NOMO-1 treated with DMSO at 0.1 percent for 48 hours (cell line): ENCODE data around the gene RNF181.
A peak's percentile ranks its signal among the peaks of the same experiment; 100 is the strongest.

Experiments
- DNase-seq: peaks from one replicate; lab custom pipeline; 2025; ENCODE audit not compliant: unreplicated experiment; lab: John Stamatoyannopoulos, UW

The RNF181 gene

DNA sequence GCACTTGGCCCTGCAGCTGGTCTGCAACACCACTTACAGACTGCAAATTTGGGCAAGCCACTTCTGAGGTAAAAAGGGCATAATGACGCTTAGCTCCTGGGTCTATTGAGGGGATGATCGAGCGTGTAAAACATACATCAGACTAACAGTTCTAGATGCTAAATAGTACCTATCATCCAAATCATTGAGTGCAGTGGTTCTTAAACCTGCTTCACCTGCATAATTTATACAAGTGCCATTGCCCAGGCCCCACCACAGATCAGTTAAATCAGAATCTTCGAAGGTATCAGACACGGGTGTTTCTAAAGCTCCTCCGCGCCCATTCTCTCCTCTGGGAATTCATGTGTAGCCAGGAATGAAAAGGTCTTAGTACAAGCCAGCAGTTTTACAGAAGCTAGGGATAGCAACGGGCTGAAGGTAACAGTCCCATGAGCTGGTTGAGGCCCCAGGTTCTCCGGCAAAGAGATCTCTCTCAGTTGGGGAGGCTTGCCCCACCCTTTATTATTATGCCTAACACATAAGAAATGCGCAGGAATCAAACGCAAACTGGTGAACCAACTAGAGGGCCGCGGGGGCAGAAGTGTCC, 737 bp upstream of the RNF181 start:
- DNase-seq: no peak

DNA sequence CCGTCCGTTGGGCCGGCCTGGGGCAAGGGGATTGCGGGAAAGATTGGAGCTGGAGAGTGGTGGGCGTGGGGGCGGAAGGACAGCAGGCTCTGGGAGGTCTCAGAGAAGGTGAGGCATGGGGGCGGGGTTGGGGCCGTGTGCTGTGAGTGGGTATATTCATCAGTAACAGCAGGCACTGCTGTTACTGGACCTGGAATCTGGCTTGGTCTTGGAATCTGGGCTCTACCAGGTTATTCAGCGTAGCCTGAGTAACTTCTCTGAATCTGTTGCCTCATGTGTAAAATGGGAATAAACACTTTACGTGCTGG, 435 bp downstream of the RNF181 start:
- no peak for DNase-seq

DNA sequence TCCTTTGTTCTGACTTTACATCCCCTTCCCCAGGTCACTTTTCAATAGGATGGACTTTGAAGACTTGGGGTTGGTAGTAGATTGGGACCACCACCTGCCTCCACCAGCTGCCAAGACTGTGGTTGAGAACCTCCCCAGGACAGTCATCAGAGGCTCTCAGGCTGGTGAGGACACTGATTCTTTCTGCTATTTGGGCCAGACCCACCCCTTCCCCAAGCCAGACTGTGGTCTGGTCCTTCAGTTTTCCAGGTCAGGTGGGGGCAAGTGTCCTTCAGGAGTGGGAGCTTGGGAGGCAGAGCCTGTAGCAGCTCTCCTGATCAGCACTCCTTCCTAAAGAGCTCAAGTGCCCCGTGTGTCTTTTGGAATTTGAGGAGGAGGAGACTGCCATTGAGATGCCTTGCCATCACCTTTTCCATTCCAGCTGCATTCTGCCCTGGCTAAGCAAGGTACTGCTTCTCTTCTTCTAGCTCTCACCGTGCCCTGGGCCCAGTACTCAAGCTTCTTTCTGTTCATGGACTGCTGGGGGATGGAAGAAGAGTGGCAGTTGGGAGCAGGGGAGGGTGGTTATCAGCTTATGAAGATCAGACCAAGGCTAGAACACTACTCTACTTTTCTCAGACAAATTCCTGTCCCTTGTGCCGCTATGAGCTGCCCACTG, 1.1 kb downstream of the RNF181 start:
- no peak for DNase-seq

DNA sequence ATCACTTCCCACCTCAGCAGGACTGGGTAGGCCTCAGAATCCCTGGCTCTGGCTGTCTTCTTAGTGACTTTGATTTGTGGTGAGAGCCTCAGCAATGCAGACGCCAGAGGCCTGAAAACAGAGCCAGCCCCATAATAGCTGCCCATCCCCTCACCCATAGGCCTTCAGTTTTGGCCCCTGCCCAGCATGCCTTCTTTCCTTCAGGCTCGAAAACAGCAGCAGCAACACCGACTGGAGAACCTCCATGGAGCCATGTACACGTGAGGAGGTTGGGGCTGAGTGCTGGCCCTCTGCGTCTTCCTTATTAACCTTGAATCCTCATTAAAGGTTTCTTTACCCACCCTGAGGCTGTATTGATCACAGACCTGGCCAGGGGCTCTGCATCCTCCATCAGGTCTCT, 1.7 kb downstream of the RNF181 start:
- no peak for DNase-seq

DNA sequence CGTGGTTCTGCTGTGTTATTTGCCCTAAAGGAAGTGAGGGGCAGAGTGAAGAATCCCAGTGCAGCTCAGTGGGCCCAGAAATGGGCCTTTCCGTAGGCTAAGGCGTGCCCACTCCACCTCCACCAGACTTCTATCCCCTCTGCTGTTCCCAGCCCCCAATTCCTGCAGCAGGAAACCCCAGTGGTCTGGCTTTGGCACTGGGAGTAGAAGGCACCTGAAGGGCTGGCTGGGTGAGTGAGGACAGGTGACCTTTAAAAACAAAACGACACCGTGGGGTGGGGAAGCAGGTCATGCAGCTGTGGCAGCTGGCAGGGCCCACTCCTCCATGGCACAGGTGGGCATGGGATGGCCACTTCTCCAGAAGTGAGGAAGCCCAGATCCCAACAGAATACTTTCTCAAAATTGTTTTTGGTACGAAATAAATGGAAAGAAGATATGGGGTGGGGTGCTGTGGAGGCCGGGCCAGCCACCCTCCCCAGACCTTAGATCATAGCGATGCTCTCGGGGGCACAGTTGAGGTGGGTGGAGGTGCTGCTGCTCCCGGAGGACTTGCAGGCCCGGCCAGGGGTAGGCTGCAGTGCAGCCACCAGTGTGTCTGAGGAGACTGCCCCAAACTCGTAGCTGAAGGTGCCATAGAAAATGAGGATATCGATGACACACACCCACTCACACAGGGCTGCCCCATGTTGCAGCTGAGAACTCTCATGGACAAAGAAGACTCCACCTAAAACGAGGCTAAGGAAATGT, 3.2 kb downstream of the RNF181 start:
- DNase-seq: no peak

DNA sequence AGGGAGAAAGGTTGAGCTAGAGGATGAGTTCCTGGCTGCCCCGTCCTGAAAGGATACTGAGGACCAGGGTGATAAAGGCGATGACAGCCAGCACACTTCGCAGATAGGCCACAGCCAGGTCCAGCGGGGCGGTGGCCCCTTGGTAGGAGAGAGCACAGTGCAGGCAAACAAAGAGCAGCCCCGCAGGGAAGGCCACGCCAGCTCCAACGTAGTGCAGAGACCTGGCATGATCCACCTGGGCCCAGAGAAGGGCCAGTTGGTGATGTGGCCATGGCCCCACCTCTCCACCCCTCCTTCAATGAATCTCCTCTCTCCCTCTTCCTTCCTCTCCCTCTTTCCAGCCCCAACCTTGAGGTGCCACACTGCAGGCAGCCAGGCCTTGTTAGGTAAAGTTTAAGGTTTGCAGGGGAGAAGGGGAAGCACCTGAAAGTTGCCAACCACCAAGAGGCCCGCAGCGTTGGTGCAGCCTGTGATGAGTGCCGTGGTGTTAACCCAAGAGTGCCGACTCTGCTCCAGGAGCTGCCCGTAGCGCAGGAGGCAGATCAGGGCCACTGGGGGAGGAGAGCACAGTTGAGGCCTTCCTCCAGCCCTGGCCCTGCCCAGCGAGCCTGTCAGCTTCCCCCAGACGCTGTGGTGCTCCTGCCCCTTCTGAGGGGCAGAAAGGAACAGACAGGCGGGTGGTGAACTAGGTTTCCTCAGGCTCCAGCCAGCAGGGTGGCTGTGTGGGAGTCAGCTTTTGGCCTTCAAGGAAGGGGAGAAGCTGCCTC, 4.1 kb downstream of the RNF181 start:
- no peak for DNase-seq

DNA sequence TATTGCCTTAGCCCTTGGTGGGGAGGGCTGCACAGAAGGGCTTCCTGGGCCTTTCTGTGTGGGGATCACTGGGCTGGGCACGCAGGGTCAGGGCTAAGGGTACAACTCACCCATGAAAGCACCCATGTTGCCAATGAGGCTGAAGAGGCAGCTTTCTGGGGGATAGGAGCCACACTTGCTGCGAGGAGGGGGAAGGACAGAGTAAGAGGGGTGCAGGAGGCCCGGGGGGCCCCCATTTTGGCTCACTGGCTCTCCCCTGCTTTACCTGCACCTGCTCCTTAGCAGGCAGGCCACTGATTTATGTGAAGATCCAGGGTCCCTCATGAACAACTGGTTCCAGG, 4.7 kb downstream of the RNF181 start:
- no peak for DNase-seq

DNA sequence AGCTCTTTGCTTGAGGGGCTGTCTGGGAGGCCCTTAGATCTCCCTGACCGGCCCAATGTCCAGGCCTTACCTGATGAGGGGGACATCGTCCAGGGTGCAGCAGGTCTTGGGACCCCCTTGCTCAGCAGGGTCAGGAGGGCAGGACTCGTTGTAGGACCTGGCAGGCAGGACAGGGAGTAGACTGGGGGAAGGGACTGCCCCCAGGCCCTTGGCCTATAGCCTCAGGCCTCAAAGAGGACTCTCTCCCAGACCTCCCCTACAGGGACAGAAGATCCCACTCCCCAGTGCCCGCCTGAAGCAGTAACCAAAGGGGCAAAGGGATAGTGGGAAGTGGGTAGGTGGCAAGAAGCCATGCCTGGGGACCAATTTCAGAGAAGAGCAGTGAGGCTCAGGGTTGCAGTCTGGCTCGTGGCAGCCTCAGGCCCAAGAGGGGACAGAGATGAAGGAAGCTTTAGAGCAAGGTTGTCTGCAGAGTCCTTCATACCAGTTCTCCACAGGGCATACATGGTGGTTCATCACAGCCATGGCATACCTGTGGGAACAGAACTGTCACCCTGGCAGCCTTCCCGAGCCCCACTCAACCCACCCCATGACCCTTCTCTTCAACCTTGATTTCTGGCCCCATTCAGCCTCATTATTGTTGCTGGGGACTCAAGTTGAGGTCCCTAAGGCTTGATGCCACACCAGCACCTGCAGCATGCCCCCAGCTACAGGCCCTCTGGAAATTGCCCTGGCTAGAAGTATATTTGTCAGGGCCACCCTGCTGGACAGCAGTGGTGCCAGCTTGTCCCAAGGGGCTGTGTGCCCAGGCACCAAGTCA, 5.6 kb downstream of the RNF181 start:
- DNase-seq: no peak

DNA sequence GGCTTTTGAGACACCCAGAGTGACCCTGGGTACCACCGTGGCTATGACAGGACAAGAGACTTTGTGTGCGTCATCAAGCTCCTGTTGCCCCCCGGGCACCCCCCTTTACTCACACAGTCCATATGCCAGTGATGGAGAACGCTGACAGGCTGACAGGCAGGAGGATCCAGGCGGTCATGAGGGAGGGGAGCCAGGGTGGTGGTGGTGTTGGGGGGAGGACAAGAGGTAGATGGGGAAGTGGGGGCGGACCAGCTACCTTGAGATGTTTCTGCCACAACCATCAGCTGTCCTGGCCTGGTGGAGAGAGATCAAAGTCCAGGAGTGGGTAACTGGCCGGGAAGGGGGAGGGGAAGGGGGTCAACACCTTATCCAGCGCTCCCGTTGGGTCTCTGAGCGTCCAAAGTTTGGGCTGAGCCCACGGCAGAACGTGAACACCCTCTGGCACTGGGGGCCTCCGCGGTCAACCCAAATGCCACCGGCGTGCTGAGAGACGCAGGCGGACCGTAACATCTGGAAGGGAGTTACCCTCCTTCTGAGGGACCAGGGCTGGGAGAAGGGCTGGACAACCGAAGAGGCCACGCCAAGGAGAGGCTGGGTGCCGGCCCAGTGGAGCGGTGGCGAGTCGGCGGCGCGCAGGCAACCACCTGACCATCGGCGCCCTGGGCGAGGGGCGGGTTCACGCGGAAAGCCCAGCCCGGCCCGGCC, 6.4 kb downstream of the RNF181 start:
- no peak for DNase-seq

DNA sequence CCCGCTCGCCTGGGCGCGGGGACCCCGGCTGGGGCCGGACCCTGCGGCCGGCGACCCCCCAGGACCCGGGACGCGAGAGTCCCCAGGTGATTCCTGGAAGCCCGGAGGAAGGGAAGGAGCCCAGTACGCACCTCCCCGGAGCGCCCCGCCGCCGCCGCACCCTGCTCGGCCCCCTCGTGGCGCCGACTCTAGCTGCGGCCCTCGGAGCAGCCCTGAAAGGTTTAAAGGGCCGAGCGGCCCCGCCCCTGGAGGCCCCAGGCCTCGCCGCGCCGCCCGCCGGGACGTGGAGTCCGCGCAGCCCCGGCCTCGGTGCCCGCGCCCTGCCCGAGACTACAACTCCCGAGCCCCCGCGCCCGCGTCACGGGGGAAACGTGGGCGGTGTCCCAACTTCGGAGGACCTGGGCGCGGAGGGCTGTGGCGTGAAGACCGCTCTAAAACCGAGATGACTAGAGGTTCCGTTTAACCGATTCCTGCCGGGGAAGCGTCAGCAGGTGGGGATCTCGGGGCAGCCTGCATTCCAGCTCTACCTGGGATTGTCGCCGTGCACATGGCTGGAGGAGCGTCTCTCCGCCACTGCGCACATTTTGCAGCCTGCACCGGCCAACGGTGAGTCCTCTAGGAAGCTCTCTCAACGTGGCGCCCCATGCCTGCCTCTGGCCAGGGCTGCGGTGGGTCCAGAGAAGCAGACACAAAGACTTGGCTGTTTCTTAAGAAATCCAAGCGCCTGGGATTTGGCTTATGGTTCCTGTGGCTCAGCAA, 7.1 kb downstream of the RNF181 start, which contains the start of gene TMEM150A:
TSS of gene TMEM150A (minus strand) at position 223 of the 759 bp plus-strand sequence. CDS start 750 bp downstream, outside the sequence.
- DNase-seq: peak; percentile 89

DNA sequence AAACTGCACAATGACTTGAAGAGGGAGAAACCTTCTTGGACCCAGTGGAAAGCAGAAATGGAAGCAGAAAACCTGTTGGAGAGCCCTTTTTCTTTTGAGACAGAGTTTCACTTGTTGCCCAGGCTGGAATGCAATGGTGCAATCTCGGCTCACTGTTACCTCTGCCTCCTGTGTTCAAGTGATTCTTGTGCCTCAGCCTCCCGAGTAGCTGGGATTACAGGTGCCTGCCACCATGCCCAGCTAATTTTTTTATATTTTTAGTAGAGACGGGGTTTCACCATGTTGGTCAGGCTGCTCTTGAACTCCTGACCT, 8.5 kb downstream of the RNF181 start:
- DNase-seq: peak; percentile 68

DNA sequence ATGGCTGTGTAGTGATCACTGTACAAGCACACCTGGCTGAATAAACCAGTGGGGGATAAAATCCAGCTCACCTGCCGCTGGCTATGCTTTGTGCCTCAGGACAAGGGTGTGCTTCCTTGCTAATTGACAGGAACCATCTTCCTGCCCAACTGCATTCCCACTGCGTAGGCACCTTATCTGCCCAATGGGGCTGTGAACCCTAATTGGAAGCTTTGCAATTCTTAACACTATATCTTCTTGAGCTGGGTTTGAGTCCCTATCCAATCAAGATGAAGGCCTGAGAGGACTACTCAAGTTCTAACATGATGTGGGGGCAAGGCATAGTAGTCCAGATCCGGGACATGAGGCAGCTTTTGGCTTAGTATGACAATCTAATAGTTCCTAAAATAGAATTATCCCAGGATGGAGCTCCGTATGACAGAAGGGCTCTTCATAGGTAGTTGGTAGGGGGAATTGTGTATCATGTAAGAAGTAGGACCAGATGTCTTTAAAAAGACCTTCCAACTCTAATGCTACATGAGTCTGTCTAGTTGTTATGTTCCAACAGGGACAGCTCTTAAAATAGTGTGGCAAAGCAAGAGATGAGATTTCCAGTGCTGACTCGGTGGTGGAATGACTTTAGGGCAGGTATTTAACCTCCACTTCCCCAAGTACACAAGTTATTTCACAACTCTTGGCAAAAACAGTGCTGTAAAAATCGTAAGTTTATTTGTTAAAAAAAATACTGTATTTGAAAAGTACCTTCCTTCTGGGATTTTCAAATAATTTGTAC, 9.2 kb downstream of the RNF181 start:
- DNase-seq: no peak

DNA sequence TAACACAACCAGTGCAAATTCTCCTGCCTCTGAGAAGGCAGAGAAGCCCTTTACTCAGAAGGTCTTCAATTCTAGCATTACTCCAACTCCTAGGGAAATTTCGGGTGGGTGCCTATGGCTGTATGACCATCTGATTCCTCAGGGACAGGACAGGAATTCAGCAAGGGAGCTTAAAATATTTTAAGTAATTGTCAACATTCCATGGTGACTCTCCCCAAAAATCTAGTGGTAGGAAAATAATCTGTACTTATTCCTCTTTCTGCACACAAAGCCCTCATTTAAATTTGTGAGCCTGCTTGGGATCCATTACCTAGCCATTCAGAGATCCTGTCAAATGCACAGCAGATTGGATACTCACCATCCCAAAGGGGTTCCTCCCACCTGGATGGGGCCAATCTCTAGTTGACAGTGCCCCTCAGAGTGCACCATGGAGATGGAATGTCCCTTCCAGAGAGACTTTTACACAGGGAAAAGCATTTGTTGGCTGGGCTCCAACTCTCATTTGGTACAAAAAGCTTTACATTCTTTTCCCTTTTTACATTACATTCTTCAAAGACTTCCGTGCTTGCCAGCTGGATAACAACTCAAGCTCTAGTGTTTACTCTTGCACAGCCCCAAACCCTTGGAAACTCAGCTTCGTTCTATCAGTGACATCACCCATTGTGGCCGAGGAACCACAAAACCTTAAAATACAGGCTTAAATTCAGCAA, 10.0 kb downstream of the RNF181 start:
- DNase-seq: no peak

DNA sequence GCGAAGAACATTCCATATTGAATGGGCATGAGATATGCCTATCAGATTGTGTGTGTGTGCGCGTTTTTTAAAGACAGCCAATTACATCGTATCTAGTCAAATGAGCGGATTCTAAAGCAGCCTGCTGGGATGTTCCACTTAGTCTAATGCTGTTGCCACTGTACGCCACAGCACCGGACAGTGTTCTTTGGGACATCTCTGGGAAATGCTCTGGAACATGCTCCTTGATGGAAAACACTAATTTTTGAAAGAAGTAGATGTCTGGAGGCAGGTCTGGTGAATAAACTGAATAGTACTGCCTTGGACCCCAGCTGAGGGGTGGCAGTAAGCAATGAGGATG, 10.5 kb downstream of the RNF181 start:
- no peak for DNase-seq

DNA sequence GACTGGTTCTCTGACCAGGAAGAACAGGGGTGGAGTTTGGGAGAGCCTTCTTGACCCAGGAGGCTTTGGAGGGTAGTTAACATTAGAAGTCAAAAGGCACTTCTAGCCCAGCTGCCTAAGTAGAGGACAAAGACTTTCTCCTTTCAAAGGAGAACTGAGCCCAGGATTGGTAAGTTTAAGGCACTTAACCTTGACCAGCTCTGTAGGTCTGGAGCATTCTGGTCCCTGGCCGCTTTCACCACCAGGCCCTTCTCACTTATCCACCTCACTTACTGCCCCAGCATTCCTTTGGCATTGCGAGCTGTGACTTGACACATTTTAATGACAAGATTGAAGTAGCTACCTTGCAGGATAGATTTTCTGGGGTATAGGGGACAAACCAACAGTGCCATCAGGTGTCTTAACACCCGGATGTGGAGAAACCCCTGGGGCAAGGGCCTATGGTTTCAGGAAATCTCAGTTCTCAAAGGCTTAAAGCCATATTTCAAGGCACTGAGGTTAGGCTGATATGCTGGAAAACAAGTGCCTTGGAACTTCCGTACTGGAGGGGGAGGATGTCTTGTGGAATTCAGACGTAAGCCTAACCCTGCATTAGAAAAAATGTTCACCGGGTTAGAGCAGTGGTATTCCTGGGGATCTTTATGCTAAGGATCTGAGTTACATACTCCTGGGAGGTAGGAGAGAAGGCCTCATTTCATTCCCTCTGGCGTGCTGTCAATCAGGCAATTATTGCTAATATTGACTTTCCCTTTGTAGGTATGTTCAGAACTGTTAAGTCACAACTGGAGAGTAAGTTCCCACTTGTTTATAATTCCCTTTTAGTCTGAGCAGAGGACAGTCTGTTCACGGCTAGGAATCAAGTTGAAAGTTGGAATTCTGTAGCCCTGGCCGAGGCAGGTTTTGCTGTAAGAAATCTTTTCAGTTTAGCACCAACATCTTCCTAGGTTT, 12.0 kb downstream of the RNF181 start:
- DNase-seq: no peak

DNA sequence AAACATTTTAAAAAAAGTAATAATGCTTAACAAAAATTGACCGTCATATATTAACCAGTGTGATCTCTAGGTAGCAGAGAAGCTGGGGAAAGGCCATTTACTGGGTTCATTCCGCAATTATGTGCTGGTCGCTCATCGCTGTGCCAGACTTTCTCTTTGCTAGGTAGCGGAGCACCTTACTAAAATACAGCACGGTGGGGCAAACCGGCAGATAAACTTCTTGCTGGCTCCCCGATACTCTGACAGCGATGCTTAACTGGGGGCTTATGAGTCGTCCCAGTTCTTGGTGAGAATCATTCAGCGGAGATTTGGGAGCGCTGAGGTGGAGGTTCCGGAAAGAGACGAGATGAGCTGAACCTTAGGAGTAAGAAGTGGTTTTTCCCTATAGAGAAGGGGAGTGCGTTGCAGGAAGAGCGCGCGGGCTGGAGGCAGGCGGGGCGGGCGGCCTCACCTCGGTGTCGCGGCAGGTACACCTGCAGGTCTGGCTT, 15.7 kb downstream of the RNF181 start:
- DNase-seq: no peak
